NT2/D1 (cell line): ENCODE data around the gene EXOSC5.

Source experiments
- SUZ12 ChIP-seq: IDR thresholded peaks from 2 replicates; pipeline ENCODE4 v1.6.1; 2011; ENCODE audit not compliant: insufficient read length, insufficient read depth; ENCODE audit errors: extremely low read depth
- YY1 ChIP-seq: IDR thresholded peaks from 2 replicates; pipeline ENCODE4 v1.6.1; 2011; ENCODE audit not compliant: insufficient read length, insufficient read depth
- ZNF274 ChIP-seq: IDR thresholded peaks from 2 replicates; pipeline ENCODE4 v1.6.1; 2011; ENCODE audit warnings: mild to moderate bottlenecking, low read depth, low read length

DNA sequence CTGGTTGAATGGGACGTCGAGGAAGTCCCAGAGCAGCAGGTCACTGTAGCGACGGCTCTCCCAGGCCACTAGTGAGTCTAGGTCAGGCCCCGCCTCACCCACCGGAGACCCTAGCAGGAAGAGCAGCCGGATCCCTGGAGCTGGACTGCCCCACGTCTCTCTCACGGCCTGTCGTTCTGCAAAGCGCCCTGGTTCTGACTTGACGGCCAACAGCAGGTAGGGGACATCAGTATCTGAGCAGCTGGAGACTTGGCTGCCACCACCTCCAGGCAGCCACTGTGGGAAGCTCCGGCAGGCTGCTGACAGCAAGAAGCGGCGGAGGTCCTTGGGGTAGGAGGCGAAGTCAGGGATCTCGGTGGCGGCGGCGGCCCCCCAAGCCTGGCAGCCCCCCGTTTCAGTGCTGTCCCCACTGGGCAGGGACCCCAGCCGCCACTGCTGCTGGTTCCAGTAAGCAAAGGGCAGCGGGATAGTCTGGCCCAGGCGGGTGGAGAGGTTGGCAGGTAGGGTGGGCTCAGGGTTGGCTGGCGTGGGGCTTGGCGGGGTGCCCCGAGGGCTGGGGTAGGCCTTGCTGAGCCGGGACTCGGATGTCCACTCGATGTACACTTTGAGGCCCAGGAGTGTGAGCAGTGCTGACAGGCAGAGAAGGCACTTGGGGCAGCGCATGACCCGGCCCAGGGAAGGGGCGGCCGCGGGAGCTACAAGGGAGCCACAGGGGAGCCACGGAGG is 29.1 kb upstream of the EXOSC5 start:
- TF ChIP-seq ZNF274 (no peak), SUZ12 (no peak), YY1 (no peak)
